ENCODE results near the gene PMEPA1. TPM values are rescaled to one million over a fixed set of nuclear protein-coding genes. Genes with fewer than 3 reads are reported as not detected.

PMEPA1 gene
- polyA plus RNA-seq, 4 donors: 4.0 to 12.7 (median 9.6) TPM

GRCh38 chr20:57712341-57712740, 2.5 kb upstream of the PMEPA1 start:
- peaks cover 0 to 14% (median 6%) of the 10 kb centered on the region in 3 donors for H3K4me1 ChIP-seq (ENCODE audit: control insufficient read depth in 3 of 3, insufficient read depth in 2 of 3, low read depth in 1 of 3, low read length in 2 of 3)
- WGBS, 3 donors: 70 to 76% (median 76%) methylated on average over 9 of the region's 9 CpGs
- no peak overlapping the region for H3K4me3 ChIP-seq (ENCODE audit: low read depth in 1 of 3, low read length in 3 of 3)
- no peaks in the 10 kb centered on the region for H3K27me3 ChIP-seq (ENCODE audit: control insufficient read depth in 3 of 3, insufficient read depth in 3 of 3, low read length in 3 of 3)
- H3K36me3 ChIP-seq (ENCODE audit: control insufficient read depth in 3 of 3, insufficient read depth in 2 of 3, low read depth in 1 of 3, low read length in 3 of 3): no peaks in the 10 kb centered on the region
- no peak overlapping the region for H3K27ac ChIP-seq (ENCODE audit: low read depth in 1 of 3, low read length in 2 of 3)
- DNase-seq (no peak), FAIRE-seq (no peak)
- no peaks in the 10 kb centered on the region for H3K9me3 ChIP-seq (ENCODE audit: control insufficient read depth in 2 of 2, insufficient read depth in 1 of 2, low read depth in 1 of 2, low read length in 1 of 2)

DNA sequence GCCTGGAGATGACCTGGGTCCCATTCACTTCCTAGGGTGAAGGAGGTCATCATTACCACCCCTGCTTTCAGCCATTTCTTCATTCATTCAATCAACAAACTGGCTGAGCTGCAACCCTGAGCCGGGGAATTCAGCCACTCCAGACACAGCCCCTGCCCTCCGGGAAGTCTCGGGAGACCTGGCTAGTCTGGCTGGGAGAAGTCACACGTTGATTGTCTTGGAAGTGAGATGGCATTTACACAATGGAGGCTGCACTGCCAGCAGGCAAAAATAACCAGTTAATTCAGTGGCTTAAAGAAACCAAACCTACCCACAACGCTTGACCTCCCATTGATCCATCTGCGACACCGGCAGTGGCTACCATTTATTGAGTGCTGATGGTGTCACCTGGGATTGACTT, 2.0 kb upstream of the PMEPA1 start:
- DNase-seq (no peak), FAIRE-seq (no peak)
- no peaks in the 10 kb centered on the region for H3K36me3 ChIP-seq (ENCODE audit: control insufficient read depth in 3 of 3, insufficient read depth in 2 of 3, low read depth in 1 of 3, low read length in 3 of 3)
- H3K9me3 ChIP-seq (ENCODE audit: control insufficient read depth in 2 of 2, insufficient read depth in 1 of 2, low read depth in 1 of 2, low read length in 1 of 2): no peaks in the 10 kb centered on the region
- H3K27ac ChIP-seq (ENCODE audit: low read depth in 1 of 3, low read length in 2 of 3): no peak overlapping the region
- 75 to 84% (median 77%) methylated on average over 7 of the region's 7 CpGs for WGBS, 3 donors
- no peak overlapping the region for H3K4me3 ChIP-seq (ENCODE audit: low read depth in 1 of 3, low read length in 3 of 3)
- H3K27me3 ChIP-seq (ENCODE audit: control insufficient read depth in 3 of 3, insufficient read depth in 3 of 3, low read length in 3 of 3): no peaks in the 10 kb centered on the region
- H3K4me1 ChIP-seq (ENCODE audit: control insufficient read depth in 3 of 3, insufficient read depth in 2 of 3, low read depth in 1 of 3, low read length in 2 of 3): peaks cover 0 to 19% (median 6%) of the 10 kb centered on the region in 3 donors

GRCh38 chr20:57711311-57711712, 1.5 kb upstream of the PMEPA1 start:
- Histone ChIP-seq H3K27me3 (ENCODE audit: control insufficient read depth in 3 of 3, insufficient read depth in 3 of 3, low read length in 3 of 3) (no peaks in the 10 kb centered on the region), H3K4me3 (ENCODE audit: low read depth in 1 of 3, low read length in 3 of 3) (no peak overlapping the region), H3K27ac (ENCODE audit: low read depth in 1 of 3, low read length in 2 of 3) (no peak overlapping the region), H3K36me3 (ENCODE audit: control insufficient read depth in 3 of 3, insufficient read depth in 2 of 3, low read depth in 1 of 3, low read length in 3 of 3) (no peaks in the 10 kb centered on the region), H3K4me1 (ENCODE audit: control insufficient read depth in 3 of 3, insufficient read depth in 2 of 3, low read depth in 1 of 3, low read length in 2 of 3) (peaks cover 0 to 19% (median 6%) of the 10 kb centered on the region in 3 donors), H3K9me3 (ENCODE audit: control insufficient read depth in 2 of 2, insufficient read depth in 1 of 2, low read depth in 1 of 2, low read length in 1 of 2) (no peaks in the 10 kb centered on the region)
- 72 to 81% (median 78%) methylated on average over 8 of the region's 8 CpGs for WGBS, 3 donors
- no peak for DNase-seq
- no peak for FAIRE-seq

DNA sequence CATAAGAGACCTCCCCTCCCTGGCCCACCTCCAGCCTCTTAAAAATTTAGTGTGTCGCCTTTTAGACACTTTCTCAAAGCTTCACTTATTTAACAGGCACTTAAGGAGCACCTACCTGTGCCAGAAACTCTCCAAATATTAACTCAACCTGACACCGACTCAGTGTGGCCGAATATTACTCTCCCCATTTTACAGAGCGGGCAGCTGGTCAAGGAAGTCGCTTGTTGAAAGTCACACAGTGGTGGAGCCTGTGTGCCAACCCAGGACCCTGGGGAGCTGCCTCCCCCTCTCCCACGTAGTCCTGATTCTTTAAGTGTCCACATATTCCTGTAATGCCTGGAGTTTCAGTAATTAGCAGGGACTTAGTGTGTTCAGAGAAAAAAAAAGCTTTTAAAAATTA, 1.0 kb upstream of the PMEPA1 start:
- Histone ChIP-seq H3K27ac (ENCODE audit: low read depth in 1 of 3, low read length in 2 of 3) (peak overlapping the region; percentile 13 to 95 (median 75)), H3K36me3 (ENCODE audit: control insufficient read depth in 3 of 3, insufficient read depth in 2 of 3, low read depth in 1 of 3, low read length in 3 of 3) (peaks cover 0 to 3% (median 0%) of the 10 kb centered on the region in 3 donors), H3K9me3 (ENCODE audit: control insufficient read depth in 2 of 2, insufficient read depth in 1 of 2, low read depth in 1 of 2, low read length in 1 of 2) (no peaks in the 10 kb centered on the region), H3K4me3 (ENCODE audit: low read depth in 1 of 3, low read length in 3 of 3) (peak overlapping the region in 2 of 3 donors; percentile 70 to 75), H3K4me1 (ENCODE audit: control insufficient read depth in 3 of 3, insufficient read depth in 2 of 3, low read depth in 1 of 3, low read length in 2 of 3) (peaks cover 0 to 19% (median 6%) of the 10 kb centered on the region in 3 donors), H3K27me3 (ENCODE audit: control insufficient read depth in 3 of 3, insufficient read depth in 3 of 3, low read length in 3 of 3) (no peaks in the 10 kb centered on the region)
- no peak for DNase-seq
- 29 to 38% (median 37%) methylated on average over 6 of the region's 6 CpGs for WGBS, 3 donors
- FAIRE-seq: no peak

GRCh38 chr20:57708694-57709673, 831 bp downstream of the PMEPA1 start:
- peak overlapping the region; percentile 41 to 77 (median 70) for H3K4me3 ChIP-seq (ENCODE audit: low read depth in 1 of 3, low read length in 3 of 3)
- no peaks in the 10 kb centered on the region for H3K27me3 ChIP-seq (ENCODE audit: control insufficient read depth in 3 of 3, insufficient read depth in 3 of 3, low read length in 3 of 3)
- H3K4me1 ChIP-seq (ENCODE audit: control insufficient read depth in 3 of 3, insufficient read depth in 2 of 3, low read depth in 1 of 3, low read length in 2 of 3): peaks cover 0 to 19% (median 6%) of the 10 kb centered on the region in 3 donors
- 2 to 8% (median 5%) methylated on average over 70 to 108 of the region's 108 CpGs for WGBS, 3 donors
- no peaks in the 10 kb centered on the region for H3K9me3 ChIP-seq (ENCODE audit: control insufficient read depth in 2 of 2, insufficient read depth in 1 of 2, low read depth in 1 of 2, low read length in 1 of 2)
- H3K27ac ChIP-seq (ENCODE audit: low read depth in 1 of 3, low read length in 2 of 3): peak overlapping the region in 1 of 3 donors; percentile 77
- FAIRE-seq (no peak), DNase-seq (peak; percentile 36 to 59)
- peaks cover 0 to 6% (median 0%) of the 10 kb centered on the region in 3 donors for H3K36me3 ChIP-seq (ENCODE audit: control insufficient read depth in 3 of 3, insufficient read depth in 2 of 3, low read depth in 1 of 3, low read length in 3 of 3)

DNA sequence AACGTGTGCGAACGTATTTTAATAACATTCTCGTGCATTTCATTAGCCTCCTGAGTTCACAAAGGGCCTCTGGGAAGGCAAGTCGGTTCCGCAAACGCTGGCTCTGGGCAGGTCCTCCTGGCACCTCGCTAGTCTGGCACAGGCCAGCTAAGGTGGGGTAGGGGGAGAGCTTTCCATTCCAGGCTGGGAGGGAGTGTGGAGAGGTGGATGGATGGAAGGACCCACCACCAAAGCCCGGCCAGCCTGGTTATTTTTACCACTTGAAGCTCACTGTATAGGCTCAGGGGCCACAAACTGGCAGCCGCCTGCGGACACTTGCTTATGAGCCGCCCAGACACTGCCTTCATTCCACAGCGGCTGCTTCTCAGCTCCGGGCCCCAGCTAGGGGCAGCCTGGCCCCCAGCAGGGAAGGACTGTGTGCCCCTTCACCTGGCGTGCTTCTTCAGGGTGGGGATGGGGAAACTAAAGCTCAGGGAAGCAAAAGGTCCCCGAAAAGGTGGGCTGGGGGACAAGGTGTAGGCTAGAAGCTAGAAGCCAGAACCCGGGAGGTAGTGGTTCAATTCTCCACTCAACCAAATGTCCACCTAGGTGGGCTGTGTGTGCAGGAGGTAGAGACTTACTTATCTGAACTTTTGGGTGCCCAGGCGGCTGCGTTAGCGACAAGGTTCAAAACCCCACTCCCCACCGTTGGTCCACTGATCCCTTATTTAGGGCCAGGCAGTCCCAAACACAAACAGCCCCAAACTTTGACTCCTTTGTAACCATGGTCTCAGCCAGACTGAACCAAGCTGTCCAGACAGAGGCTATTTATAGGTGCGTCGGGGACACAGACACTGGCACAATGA, 1.7 kb downstream of the PMEPA1 start:
- peaks cover 0 to 8% (median 0%) of the 10 kb centered on the region in 3 donors for H3K36me3 ChIP-seq (ENCODE audit: control insufficient read depth in 3 of 3, insufficient read depth in 2 of 3, low read depth in 1 of 3, low read length in 3 of 3)
- no peaks in the 10 kb centered on the region for H3K9me3 ChIP-seq (ENCODE audit: control insufficient read depth in 2 of 2, insufficient read depth in 1 of 2, low read depth in 1 of 2, low read length in 1 of 2)
- peak overlapping the region in 2 of 3 donors; percentile 41 to 70 for H3K4me3 ChIP-seq (ENCODE audit: low read depth in 1 of 3, low read length in 3 of 3)
- H3K27me3 ChIP-seq (ENCODE audit: control insufficient read depth in 3 of 3, insufficient read depth in 3 of 3, low read length in 3 of 3): no peaks in the 10 kb centered on the region
- FAIRE-seq (no peak), DNase-seq (no peak)
- WGBS, 3 donors: 54 to 63% (median 58%) methylated on average over 23 of the region's 23 CpGs
- H3K4me1 ChIP-seq (ENCODE audit: control insufficient read depth in 3 of 3, insufficient read depth in 2 of 3, low read depth in 1 of 3, low read length in 2 of 3): peaks cover 0 to 19% (median 6%) of the 10 kb centered on the region in 3 donors
- peak overlapping the region in 1 of 3 donors; percentile 77 for H3K27ac ChIP-seq (ENCODE audit: low read depth in 1 of 3, low read length in 2 of 3)

DNA sequence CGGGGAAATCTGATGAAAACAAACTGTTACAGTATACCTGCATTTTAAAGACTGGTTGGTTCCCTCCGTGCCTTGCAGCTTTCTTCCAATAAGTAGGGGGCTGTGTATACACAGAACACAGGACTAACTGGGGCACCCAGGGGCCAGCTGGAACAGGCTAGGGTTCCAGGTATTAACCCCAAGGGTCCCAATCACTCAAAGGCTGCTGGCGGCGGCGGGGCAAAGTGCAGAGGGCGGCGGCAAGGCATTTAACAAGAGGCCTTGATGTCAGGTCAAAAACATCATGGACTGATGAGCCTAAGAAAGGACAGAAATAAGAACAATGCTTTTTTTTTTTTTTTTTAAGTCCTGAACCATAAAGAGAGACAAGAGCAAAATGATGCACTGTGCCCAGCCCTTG, 2.5 kb downstream of the PMEPA1 start:
- Histone ChIP-seq H3K27me3 (ENCODE audit: control insufficient read depth in 3 of 3, insufficient read depth in 3 of 3, low read length in 3 of 3) (no peaks in the 10 kb centered on the region), H3K9me3 (ENCODE audit: control insufficient read depth in 2 of 2, insufficient read depth in 1 of 2, low read depth in 1 of 2, low read length in 1 of 2) (no peaks in the 10 kb centered on the region), H3K27ac (ENCODE audit: low read depth in 1 of 3, low read length in 2 of 3) (peak overlapping the region in 1 of 3 donors; percentile 77), H3K4me1 (ENCODE audit: control insufficient read depth in 3 of 3, insufficient read depth in 2 of 3, low read depth in 1 of 3, low read length in 2 of 3) (peaks cover 0 to 19% (median 6%) of the 10 kb centered on the region in 3 donors), H3K36me3 (ENCODE audit: control insufficient read depth in 3 of 3, insufficient read depth in 2 of 3, low read depth in 1 of 3, low read length in 3 of 3) (peaks cover 0 to 10% (median 0%) of the 10 kb centered on the region in 3 donors), H3K4me3 (ENCODE audit: low read depth in 1 of 3, low read length in 3 of 3) (peak overlapping the region in 1 of 3 donors; percentile 41)
- DNase-seq: peak in 1 of 2 donors; percentile 39
- WGBS, 3 donors: 26 to 50% (median 36%) methylated on average over 7 of the region's 7 CpGs
- FAIRE-seq: no peak
